ACC112 (cell line): ENCODE results near the gene CAPN10.
"Not testable (repeated sequence)": the region's sequence is repeated elsewhere in the genome, so short reads cannot be mapped to it uniquely, and the experiment has no call there.

Source experiments
- H2AFZ ChIP-seq: fragments of 200-600 bp; sonication (generic); one replicate; pipeline ENCODE4 v1.6.0; 2017; ENCODE audit warnings: antibody characterized with exemption, low read length; ENCODE audit not compliant: unreplicated experiment
- H3K27ac ChIP-seq: fragments of 200-600 bp; sonication (generic); 2 replicates; pipeline ENCODE4 v1.5.1; 2014; ENCODE audit warnings: low read depth, mild to moderate bottlenecking, antibody characterized with exemption, low read length, moderate library complexity
- H3K27me3 ChIP-seq: fragments of 200-600 bp; sonication (generic); 2 replicates; pipeline ENCODE4 v1.6.1; 2014; ENCODE audit warnings: mild to moderate bottlenecking, antibody characterized with exemption, low read length, moderate library complexity, mixed read lengths; ENCODE audit not compliant: insufficient read depth
- H3K36me3 ChIP-seq: fragments of 200-600 bp; sonication (generic); 2 replicates; pipeline ENCODE4 v1.6.1; 2016; ENCODE audit warnings: mild to moderate bottlenecking, antibody characterized with exemption, low read length, moderate library complexity, mixed read lengths; ENCODE audit not compliant: insufficient read depth
- H3K4me1 ChIP-seq: fragments of 200-600 bp; sonication (generic); one replicate; pipeline ENCODE4 v1.6.1; 2016; ENCODE audit warnings: low read length, mixed read lengths; ENCODE audit not compliant: insufficient read depth, unreplicated experiment, control insufficient read depth
- H3K4me3 ChIP-seq: fragments of 200-600 bp; sonication (generic); 2 replicates; pipeline ENCODE4 v1.5.1; 2014; ENCODE audit warnings: mild to moderate bottlenecking, low read depth, low read length
- H3K79me2 ChIP-seq: fragments of 200-600 bp; sonication (generic); one replicate; pipeline ENCODE4 v1.6.0; 2016; ENCODE audit warnings: low read length; ENCODE audit not compliant: control insufficient read depth, unreplicated experiment, insufficient read depth

CAPN10 gene, protein sequence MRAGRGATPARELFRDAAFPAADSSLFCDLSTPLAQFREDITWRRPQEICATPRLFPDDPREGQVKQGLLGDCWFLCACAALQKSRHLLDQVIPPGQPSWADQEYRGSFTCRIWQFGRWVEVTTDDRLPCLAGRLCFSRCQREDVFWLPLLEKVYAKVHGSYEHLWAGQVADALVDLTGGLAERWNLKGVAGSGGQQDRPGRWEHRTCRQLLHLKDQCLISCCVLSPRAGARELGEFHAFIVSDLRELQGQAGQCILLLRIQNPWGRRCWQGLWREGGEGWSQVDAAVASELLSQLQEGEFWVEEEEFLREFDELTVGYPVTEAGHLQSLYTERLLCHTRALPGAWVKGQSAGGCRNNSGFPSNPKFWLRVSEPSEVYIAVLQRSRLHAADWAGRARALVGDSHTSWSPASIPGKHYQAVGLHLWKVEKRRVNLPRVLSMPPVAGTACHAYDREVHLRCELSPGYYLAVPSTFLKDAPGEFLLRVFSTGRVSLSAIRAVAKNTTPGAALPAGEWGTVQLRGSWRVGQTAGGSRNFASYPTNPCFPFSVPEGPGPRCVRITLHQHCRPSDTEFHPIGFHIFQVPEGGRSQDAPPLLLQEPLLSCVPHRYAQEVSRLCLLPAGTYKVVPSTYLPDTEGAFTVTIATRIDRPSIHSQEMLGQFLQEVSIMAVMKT

DNA sequence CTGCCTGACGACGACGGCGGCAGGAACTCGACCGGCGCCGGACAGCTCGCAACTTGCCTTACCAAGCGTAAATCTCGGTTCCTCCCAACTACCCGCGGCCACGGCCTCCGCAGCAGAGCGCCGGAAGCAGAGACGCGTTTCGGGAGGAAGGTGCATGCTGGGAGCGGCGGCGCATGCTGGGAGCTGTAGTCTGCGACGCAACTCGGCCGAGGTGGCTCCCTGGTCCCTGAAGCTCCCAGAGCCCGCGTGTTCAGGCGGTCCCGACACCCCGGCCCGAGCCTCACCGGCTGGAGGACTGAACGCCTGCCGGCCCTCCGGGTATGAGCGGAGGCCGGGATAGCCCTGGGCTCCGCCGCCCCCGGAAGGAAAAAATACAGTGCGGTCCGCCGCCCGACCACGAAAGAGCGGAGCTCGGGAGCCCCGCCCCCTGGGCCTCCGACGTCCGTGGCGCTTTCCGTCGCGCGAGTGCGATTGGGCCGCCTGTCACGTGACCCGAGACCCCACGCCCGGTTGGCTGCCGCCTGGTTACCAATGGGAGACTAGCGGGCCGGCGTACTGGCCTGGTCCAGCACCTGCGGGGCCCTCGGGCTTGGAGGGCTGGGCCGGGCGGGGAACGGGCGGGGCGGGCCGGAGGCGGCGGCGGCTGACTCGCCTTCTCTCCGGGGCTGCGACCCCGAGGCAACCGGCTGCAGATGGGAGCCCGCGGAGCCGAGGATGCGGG, at the start of gene CAPN10:
Gene CAPN10 (plus strand): TSS at position 537 of the 721 bp plus-strand sequence. CDS start 178 bp downstream, at position 715.
- Histone ChIP-seq H3K27me3 (no peaks in the 10 kb centered on the region), H3K36me3 (no peaks in the 10 kb centered on the region), H3K79me2 (peaks cover 60% of the 10 kb centered on the region), H3K27ac (peak within 1 kb of the TSS; percentile 76), H2AFZ (peak within 1 kb of the TSS; percentile 92), H3K4me3 (peak within 1 kb of the TSS; percentile 89), H3K4me1 (peaks cover 41% of the 10 kb centered on the region)

DNA sequence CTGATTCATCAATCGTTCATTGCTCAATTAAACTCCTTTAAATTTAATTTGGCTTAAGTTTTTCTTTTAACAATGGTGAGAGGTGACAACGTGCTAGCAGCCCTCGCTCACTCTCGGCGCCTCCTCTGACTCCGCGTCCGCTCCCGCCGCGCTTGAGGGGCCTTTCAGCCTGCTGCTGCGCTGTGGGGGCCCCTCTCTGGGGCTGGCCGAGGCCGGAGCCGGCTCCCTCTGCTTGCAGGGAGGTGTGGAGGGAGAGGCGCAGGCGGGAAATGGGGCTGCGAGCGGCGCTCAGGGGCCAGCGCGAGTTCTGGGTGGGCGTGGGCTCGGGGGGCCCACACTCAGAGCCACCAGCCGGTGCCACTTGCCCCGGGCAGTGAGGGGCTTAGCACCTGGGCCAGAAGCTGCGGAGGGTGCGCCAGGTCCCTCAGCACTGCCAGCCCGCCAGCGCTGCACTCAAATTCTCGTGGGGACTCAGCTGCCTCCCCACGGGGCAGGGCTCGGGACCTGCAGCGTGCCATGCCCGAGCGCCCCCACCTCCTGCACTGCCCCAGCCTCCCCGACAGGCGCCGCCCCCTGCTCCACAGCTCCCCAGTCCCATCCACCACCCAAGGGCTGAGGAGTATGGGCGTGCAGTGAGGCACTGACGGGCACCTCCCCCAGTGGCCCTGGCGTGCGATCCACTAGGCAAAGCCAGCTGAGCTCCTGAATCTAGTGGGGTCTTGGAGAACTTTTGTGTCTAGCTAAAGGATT, 48.3 kb upstream of the CAPN10 start:
- Histone ChIP-seq H3K4me1 (no peaks in the 10 kb centered on the region), H3K36me3 (peaks cover 7% of the 10 kb centered on the region)

DNA sequence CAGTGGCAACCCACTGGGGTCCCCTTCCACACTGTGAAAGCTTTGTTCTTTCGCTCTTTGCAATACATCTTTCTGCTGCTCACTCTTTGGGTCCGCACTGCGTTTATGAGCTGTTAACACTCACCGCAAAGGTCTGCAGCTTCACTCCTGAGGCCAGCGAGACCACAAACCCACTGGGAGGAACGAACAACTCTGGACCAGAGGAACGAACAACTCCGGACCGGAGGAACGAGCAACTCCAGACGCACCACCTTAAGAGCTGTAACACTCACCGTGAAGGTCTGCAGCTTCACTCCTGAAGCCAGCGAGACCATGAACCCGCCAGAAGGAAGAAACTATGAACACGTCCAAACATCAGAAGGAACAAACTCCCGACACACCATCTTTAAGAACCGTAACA, 47.4 kb upstream of the CAPN10 start:
- H3K36me3 ChIP-seq, H3K27me3 ChIP-seq, H3K4me3 ChIP-seq, H3K79me2 ChIP-seq, H3K27ac ChIP-seq, H3K4me1 ChIP-seq, H2AFZ ChIP-seq: not testable (repeated sequence)

More for the DNA sequence above, 48.3 kb upstream of the CAPN10 start:
- H3K4me3 ChIP-seq, result no peak overlapping the region
- no peak overlapping the region for H3K27ac ChIP-seq
- no peak overlapping the region for H2AFZ ChIP-seq
- H3K27me3 ChIP-seq, result no peaks in the 10 kb centered on the region
- no peaks in the 10 kb centered on the region for H3K79me2 ChIP-seq

DNA sequence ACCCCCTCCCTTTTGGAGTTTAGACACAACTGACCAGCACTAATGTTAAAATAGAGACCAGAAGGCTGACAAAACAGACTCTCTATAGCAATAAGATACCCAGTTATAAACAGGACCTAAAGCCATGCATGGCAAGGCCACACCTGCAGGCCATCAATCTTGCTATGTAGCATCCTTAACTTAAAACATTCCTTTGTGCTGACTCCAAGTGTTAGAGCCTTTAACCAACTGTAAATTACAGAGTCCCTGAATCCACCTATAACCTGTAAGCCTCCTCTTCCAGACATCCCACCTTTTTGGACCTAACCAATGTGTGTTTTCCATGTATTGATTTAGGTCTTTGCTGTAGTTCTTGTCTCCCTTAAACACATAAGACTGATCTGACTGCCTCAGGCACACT, 46.6 kb upstream of the CAPN10 start:
- Histone ChIP-seq H3K36me3 (peaks cover 7% of the 10 kb centered on the region), H2AFZ (no peak overlapping the region), H3K27ac (no peak overlapping the region)

DNA sequence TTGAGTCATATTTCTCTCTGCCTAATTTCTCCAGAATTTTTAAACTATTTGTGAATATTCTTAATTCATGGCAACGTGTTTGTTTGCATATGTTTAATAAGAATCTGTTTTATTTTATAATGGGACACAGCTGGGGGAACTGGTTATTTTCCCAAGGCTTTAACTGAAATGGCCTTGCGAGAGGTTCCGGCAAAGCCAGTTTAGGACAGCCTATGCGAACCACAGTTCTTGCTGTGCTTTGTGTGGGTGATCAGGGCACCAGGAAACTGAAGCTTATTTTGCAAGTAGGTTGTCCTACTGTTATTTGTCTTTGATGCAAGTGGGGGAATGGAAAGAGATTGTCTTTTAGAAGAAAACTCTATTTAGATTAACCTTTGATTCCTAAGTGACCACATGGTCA, 35.2 kb upstream of the CAPN10 start:
- Histone ChIP-seq H3K79me2 (peaks cover 5% of the 10 kb centered on the region), H3K27ac (no peak overlapping the region), H3K27me3 (no peaks in the 10 kb centered on the region), H3K4me1 (no peaks in the 10 kb centered on the region), H2AFZ (no peak overlapping the region), H3K4me3 (no peak overlapping the region), H3K36me3 (peaks cover 27% of the 10 kb centered on the region)

More for the DNA sequence above, 46.6 kb upstream of the CAPN10 start:
- no peaks in the 10 kb centered on the region for H3K79me2 ChIP-seq
- H3K4me1 ChIP-seq, result no peaks in the 10 kb centered on the region
- H3K4me3 ChIP-seq, result no peak overlapping the region
- no peaks in the 10 kb centered on the region for H3K27me3 ChIP-seq

DNA sequence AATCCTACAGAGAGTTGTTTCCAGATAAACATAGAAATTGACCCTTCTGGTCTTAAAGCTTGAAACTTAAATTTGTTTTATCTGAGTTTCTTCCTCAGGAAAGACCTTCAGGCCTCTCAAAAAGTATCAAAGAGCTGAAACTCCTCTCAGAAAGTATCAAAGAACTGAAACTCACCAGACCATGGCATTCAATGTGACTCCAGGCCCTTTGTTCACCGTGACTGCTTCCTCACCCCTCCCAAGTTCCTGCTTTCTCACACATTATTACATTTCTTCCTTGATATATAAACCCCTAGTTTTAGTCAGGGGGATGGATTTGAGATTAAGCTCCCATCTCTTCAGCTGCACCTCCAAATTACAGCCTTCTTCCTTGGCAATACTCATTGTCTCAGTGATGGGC, 34.7 kb upstream of the CAPN10 start:
- Histone ChIP-seq H3K36me3 (peaks cover 27% of the 10 kb centered on the region), H3K27ac (no peak overlapping the region), H3K27me3 (no peaks in the 10 kb centered on the region), H3K4me1 (no peaks in the 10 kb centered on the region), H3K4me3 (no peak overlapping the region), H2AFZ (no peak overlapping the region), H3K79me2 (peaks cover 10% of the 10 kb centered on the region)

DNA sequence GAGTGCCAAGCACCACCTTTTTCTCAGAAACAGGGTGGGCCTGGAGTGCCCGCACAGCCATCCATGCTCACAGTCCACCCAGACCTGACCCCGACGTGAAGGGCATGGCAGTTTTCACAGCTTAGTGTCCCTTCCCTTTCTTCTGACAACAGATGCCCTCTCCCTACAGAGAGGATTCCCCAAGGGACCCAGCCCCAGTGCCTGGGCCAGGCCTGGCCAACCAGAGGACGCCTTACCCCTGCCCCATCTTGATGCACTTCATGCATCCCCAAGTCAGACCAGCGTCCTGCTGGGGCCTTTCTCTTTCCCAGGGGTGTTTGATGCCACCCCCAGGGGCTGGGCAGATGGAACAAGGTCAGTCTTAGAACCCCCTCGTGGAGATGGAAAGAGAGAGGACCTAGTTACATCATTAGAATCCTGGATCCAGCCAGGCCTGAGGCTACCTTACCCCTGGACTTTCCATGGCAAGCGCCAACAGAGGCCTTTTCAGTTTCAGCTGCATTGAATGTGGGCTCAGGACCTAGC, 32.5 kb upstream of the CAPN10 start:
- Histone ChIP-seq H3K4me3 (no peak overlapping the region), H3K36me3 (peaks cover 27% of the 10 kb centered on the region), H2AFZ (no peak overlapping the region), H3K79me2 (peaks cover 22% of the 10 kb centered on the region), H3K4me1 (peaks cover 10% of the 10 kb centered on the region), H3K27me3 (no peaks in the 10 kb centered on the region), H3K27ac (no peak overlapping the region)

DNA sequence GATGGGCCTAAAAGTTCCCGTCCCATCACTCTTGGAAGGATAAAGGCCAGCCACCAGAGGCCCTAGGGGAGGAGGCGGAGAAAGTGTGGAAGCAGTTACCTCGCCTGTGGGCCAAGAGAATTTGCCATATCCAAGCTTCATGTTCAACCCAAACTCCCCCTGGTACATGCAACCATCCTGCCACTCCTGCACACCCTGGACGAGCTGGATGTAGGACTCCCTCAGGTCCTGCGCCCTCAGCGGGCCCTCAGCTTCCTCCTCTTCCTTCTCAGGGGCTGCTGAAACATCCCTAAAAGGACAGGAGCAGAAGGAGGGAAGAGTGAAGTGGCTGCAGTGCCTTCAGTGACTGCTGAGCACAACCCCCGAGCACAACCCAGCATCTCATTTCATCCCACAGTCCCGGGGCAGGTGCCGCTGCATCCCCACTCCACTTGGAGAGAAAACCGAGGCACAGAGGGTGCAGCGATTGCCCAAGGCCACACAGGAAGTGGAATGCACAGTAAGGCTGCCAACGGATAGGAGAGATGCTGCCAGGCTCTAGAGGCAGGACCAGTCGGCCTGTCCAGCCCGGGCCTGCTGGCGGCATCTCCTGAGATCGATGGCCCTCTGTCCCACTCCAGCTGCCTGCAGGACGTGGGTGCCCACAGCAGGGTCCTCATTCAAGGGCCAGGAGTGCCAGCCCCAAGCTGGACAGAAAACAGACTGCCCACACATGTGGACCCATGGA, 31.6 kb upstream of the CAPN10 start:
- H3K4me3 ChIP-seq, result no peak overlapping the region
- peaks cover 27% of the 10 kb centered on the region for H3K36me3 ChIP-seq
- H3K4me1 ChIP-seq, result peaks cover 18% of the 10 kb centered on the region
- no peak overlapping the region for H2AFZ ChIP-seq
- H3K27me3 ChIP-seq, result no peaks in the 10 kb centered on the region
- H3K27ac ChIP-seq, result no peak overlapping the region
- peaks cover 29% of the 10 kb centered on the region for H3K79me2 ChIP-seq

DNA sequence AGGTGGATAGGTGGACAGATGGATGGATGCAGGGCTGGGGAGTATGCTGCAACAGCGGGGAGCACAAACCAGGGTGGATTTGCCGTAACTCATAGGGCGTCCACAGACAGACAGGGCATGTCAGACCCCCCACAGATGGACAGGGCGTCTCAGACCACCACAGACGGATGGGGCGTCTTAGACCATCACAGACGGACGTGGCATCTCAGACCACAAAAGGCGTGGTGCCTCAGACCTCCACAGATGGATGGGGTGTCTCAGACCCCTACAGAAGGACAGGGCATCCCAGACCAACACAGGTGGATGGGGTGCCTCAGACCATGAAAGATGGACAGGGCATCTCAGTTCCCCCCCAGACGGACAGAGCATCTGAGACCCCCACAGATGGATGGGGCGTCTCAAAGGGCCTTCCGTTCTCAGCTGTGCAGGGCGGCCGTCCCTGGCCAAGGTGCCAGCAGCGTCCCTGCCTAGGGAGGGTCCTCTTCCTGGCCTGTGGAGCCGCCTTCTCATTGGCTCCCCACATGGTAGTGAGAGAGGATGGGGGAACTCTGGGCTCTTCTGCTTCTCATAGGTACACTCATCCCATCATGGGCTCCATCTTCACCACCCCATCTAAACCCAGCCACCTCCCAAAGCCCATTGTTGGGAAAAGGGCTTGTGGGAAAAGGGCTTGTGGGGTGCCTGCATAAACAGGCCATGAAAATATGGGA, 30.8 kb upstream of the CAPN10 start:
- peaks cover 24% of the 10 kb centered on the region for H3K36me3 ChIP-seq

More for the DNA sequence above, 30.8 kb upstream of the CAPN10 start:
- Histone ChIP-seq H3K4me1 (peaks cover 18% of the 10 kb centered on the region), H3K79me2 (peaks cover 29% of the 10 kb centered on the region), H3K27me3 (no peaks in the 10 kb centered on the region), H2AFZ (no peak overlapping the region), H3K27ac (no peak overlapping the region), H3K4me3 (no peak overlapping the region)
